ENCODE measurements around the gene USP11. TPM values are rescaled to one million over a fixed set of nuclear protein-coding genes. Genes with fewer than 3 reads are reported as not detected.

USP11 gene
- total RNA-seq, 1 experiment from 2014 or later: 62.0 TPM

- Histone ChIP-seq H3K9ac (ENCODE audit: low read length) (no peak overlapping the region), H2AFZ (ENCODE audit: low read depth, low read length, poor library complexity, severe bottlenecking) (no peak overlapping the region), H3K9me3 (ENCODE audit: control insufficient read depth in 1 of 2, insufficient read depth in 1 of 2, low read depth in 1 of 2, low read length in 2 of 2) (no peaks in the 10 kb centered on the region), H3K4me3 (replicated peaks in 1 of 2; ENCODE audit: low read depth in 1 of 2, low read length in 2 of 2) (no peak overlapping the region), H3K27ac (ENCODE audit: low read depth, low read length) (no peak overlapping the region), H4K20me1 (ENCODE audit: insufficient read depth) (no peaks in the 10 kb centered on the region), H3K79me2 (ENCODE audit: insufficient read depth, low read length) (no peaks in the 10 kb centered on the region), H3K36me3 (ENCODE audit: control insufficient read depth in 1 of 2, insufficient read depth in 2 of 2, low read length in 2 of 2) (no peaks in the 10 kb centered on the region), H3K4me1 (ENCODE audit: control insufficient read depth in 1 of 2, insufficient read depth in 2 of 2, low read length in 2 of 2) (peaks cover 0 to 9% of the 10 kb centered on the region in 2 experiments; a peak in 2 of 4 replicates), H3K27me3 (ENCODE audit: insufficient read depth, low read length) (no peaks in the 10 kb centered on the region), H3K4me2 (ENCODE audit: low read length) (peak overlapping the region; percentile 12; the same call in 1 of the 2 replicates), H3K9me2 (ENCODE audit: insufficient read depth) (no peaks in the 10 kb centered on the region)
- DNase-seq (ENCODE audit: low read depth, low spot score) (no peak), ATAC-seq (0 out of 2 replicates have a peak, but pooled peaks have one; percentile 17)
- intact Hi-C loops (cut with micrococcal nuclease): no loop called here
- ChIA-PET RAD21 (ENCODE audit: low non-redundant PET in 1 of 2, low total read pairs in 2 of 2, uncharacterized antibody in 2 of 2, unreplicated experiment in 2 of 2) (no interaction called here), CTCF (no interaction called here), POLR2A (no interaction called here)
- peak; percentile 18; the same call in 1 of the 2 replicates for TF ChIP-seq FOSL1 (IDR thresholded peaks at IDR 0.05; ENCODE audit: low read depth)
- TF ChIP-seq ZBTB33 (IDR thresholded peaks at IDR 0.05; ENCODE audit: extremely low read depth, insufficient replicate concordance, low read length): no peak
- TF ChIP-seq CTCF (IDR thresholded peaks at IDR 0.05 in 2 of 3, conservative IDR thresholded peaks at IDR 0.05 in 1 of 3; ENCODE audit: borderline replicate concordance in 1 of 3, insufficient read depth in 1 of 3, low read depth in 2 of 3, low read length in 2 of 3): no peak
- TF ChIP-seq JUND (IDR thresholded peaks at IDR 0.05): peak; percentile 10; the same call in 1 of the 2 replicates
- TF ChIP-seq, protein P1, sequence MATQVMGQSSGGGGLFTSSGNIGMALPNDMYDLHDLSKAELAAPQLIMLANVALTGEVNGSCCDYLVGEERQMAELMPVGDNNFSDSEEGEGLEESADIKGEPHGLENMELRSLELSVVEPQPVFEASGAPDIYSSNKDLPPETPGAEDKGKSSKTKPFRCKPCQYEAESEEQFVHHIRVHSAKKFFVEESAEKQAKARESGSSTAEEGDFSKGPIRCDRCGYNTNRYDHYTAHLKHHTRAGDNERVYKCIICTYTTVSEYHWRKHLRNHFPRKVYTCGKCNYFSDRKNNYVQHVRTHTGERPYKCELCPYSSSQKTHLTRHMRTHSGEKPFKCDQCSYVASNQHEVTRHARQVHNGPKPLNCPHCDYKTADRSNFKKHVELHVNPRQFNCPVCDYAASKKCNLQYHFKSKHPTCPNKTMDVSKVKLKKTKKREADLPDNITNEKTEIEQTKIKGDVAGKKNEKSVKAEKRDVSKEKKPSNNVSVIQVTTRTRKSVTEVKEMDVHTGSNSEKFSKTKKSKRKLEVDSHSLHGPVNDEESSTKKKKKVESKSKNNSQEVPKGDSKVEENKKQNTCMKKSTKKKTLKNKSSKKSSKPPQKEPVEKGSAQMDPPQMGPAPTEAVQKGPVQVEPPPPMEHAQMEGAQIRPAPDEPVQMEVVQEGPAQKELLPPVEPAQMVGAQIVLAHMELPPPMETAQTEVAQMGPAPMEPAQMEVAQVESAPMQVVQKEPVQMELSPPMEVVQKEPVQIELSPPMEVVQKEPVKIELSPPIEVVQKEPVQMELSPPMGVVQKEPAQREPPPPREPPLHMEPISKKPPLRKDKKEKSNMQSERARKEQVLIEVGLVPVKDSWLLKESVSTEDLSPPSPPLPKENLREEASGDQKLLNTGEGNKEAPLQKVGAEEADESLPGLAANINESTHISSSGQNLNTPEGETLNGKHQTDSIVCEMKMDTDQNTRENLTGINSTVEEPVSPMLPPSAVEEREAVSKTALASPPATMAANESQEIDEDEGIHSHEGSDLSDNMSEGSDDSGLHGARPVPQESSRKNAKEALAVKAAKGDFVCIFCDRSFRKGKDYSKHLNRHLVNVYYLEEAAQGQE (IDR thresholded peaks at IDR 0.05; ENCODE audit: low read depth): no peak
- no peak for TF ChIP-seq MAX (IDR thresholded peaks at IDR 0.05)
- TF ChIP-seq CBX3 (IDR thresholded peaks at IDR 0.05; ENCODE audit: low read depth): no peak
- TF ChIP-seq SIN3A (IDR thresholded peaks at IDR 0.05; ENCODE audit: low read depth): no peak
- no peak for TF ChIP-seq RAD21 (IDR thresholded peaks at IDR 0.05; ENCODE audit: low read depth)
- BruUV-seq (replicated peaks): no TSS peak
These were observed 31.8 kb downstream of the USP11 start for GRCh38 chrX:47264483-47265173.
